MM.1S (cell line): ENCODE measurements around the gene ATP13A1.

Experiments used
- DNase-seq: peaks from one replicate; pipeline ENCODE4 v3.0.0-alpha.2; 2015
- H2AFZ ChIP-seq: fragments of 300-600 bp; sonication (generic); 2 replicates; pipeline ENCODE4 v1.6.0; 2016; ENCODE audit warnings: antibody characterized with exemption, low read length
- H3F3A ChIP-seq: fragments of 300-600 bp; sonication (generic); 2 replicates; pipeline ENCODE4 v1.6.1; 2016; ENCODE audit warnings: mild to moderate bottlenecking, antibody characterized with exemption, low read length, moderate library complexity, mixed read lengths; ENCODE audit not compliant: insufficient read depth
- H3K27ac ChIP-seq: fragments of 300-600 bp; sonication (generic); 2 replicates; pipeline ENCODE4 v1.5.1; 2016; ENCODE audit warnings: mild to moderate bottlenecking, low read length
- H3K27me3 ChIP-seq: fragments of 300-600 bp; sonication (generic); replicated peaks from 2 replicates; pipeline ENCODE4 v1.6.0; 2016; ENCODE audit warnings: low read length; ENCODE audit not compliant: insufficient read depth
- H3K36me3 ChIP-seq: fragments of 300-600 bp; sonication (generic); replicated peaks from 2 replicates; pipeline ENCODE4 v1.6.1; 2016; ENCODE audit warnings: mild to moderate bottlenecking, low read length, mixed read lengths; ENCODE audit not compliant: insufficient read depth
- H3K4me1 ChIP-seq: fragments of 300-600 bp; sonication (generic); 2 replicates; pipeline ENCODE4 v1.6.1; 2016; ENCODE audit warnings: low read length, mixed read lengths
- H3K4me2 ChIP-seq: fragments of 300-600 bp; sonication (generic); 2 replicates; pipeline ENCODE4 v1.6.0; 2016; ENCODE audit warnings: low read depth, low read length
- H3K4me3 ChIP-seq: fragments of 300-600 bp; sonication (generic); 2 replicates; pipeline ENCODE4 v1.5.1; 2016; ENCODE audit warnings: low read length, mixed read lengths
- H3K79me2 ChIP-seq: fragments of 300-600 bp; sonication (generic); 2 replicates; pipeline ENCODE4 v1.6.1; 2016; ENCODE audit warnings: mixed run types, low read length, mixed read lengths
- H3K9ac ChIP-seq: fragments of 300-600 bp; sonication (generic); 2 replicates; pipeline ENCODE4 v1.6.1; 2016; ENCODE audit warnings: low read length, mixed read lengths
- H3K9me2 ChIP-seq: fragments of 300-600 bp; sonication (generic); replicated peaks from 2 replicates; pipeline ENCODE4 v1.6.1; 2016; ENCODE audit warnings: mild to moderate bottlenecking, low read length, mixed read lengths; ENCODE audit not compliant: insufficient read depth
- H3K9me3 ChIP-seq: fragments of 300-600 bp; sonication (generic); replicated peaks from 2 replicates; pipeline ENCODE4 v1.6.1; 2016; ENCODE audit warnings: mild to moderate bottlenecking, low read length, mixed read lengths; ENCODE audit not compliant: insufficient read depth
- H4K20me1 ChIP-seq: fragments of 300-600 bp; sonication (generic); 2 replicates; pipeline ENCODE4 v1.6.1; 2016; ENCODE audit warnings: mild to moderate bottlenecking, low read length, moderate library complexity, mixed read lengths; ENCODE audit not compliant: insufficient read depth
- CTCF ChIP-seq: fragments of 300-600 bp; sonication (generic); IDR thresholded peaks from 2 replicates; pipeline ENCODE4 v1.5.1; 2016; ENCODE audit warnings: antibody characterized with exemption, low read length, mixed read lengths
- EZH2 ChIP-seq: fragments of 300-600 bp; sonication (generic); optimal IDR thresholded peaks from 2 replicates; pipeline ENCODE3; 2017; ENCODE audit warnings: low read depth, mild to moderate bottlenecking, antibody characterized with exemption, low read length, mixed read lengths
- EZH2phosphoT487 ChIP-seq: fragments of 300-600 bp; sonication (generic); IDR thresholded peaks from 2 replicates; pipeline ENCODE4 v1.6.1; 2018; ENCODE audit warnings: antibody characterized with exemption, low read length

The ATP13A1 gene

GRCh38 chr19:19650331-19650730 is 13.1 kb downstream of the ATP13A1 start:
- H3K79me2 ChIP-seq: no peaks in the 10 kb centered on the region
- TF ChIP-seq EZH2 (no peak), EZH2phosphoT487 (no peak), CTCF (no peak)
- DNase-seq: no peak
- H2AFZ ChIP-seq: no peak overlapping the region
- no peaks in the 10 kb centered on the region for H4K20me1 ChIP-seq
- H3K9me3 ChIP-seq: no peaks in the 10 kb centered on the region
- H3K9ac ChIP-seq: no peak overlapping the region
- H3K27me3 ChIP-seq: no peaks in the 10 kb centered on the region
- no peaks in the 10 kb centered on the region; the same call in 1 of the 2 replicates for H3K36me3 ChIP-seq
- no peaks in the 10 kb centered on the region for H3F3A ChIP-seq
- no peak overlapping the region for H3K4me3 ChIP-seq
- H3K4me2 ChIP-seq: no peak overlapping the region
- H3K4me1 ChIP-seq: no peaks in the 10 kb centered on the region
- H3K27ac ChIP-seq: no peak overlapping the region
- H3K9me2 ChIP-seq: no peaks in the 10 kb centered on the region

- H3K36me3 ChIP-seq: no peaks in the 10 kb centered on the region; the same call in 1 of the 2 replicates
- H4K20me1 ChIP-seq: no peaks in the 10 kb centered on the region
- TF ChIP-seq EZH2 (no peak), CTCF (no peak), EZH2phosphoT487 (no peak)
Measured at GRCh38 chr19:19649580-19649995, 13.9 kb downstream of the ATP13A1 start.

GRCh38 chr19:19649155-19649554 is 14.3 kb downstream of the ATP13A1 start:
- DNase-seq: no peak
- Histone ChIP-seq H3K27me3 (no peaks in the 10 kb centered on the region), H3K27ac (no peak overlapping the region), H3K9me3 (no peaks in the 10 kb centered on the region), H3K4me3 (no peak overlapping the region), H3K9ac (no peak overlapping the region), H3K79me2 (no peaks in the 10 kb centered on the region), H3K4me2 (no peak overlapping the region), H3F3A (peaks cover 5% of the 10 kb centered on the region), H3K36me3 (no peaks in the 10 kb centered on the region; the same call in 1 of the 2 replicates), H3K9me2 (no peaks in the 10 kb centered on the region), H2AFZ (no peak overlapping the region), H3K4me1 (no peaks in the 10 kb centered on the region), H4K20me1 (no peaks in the 10 kb centered on the region)
- TF ChIP-seq EZH2: no peak
- no peak for TF ChIP-seq CTCF
- no peak for TF ChIP-seq EZH2phosphoT487

More at GRCh38 chr19:19649580-19649995, 13.9 kb downstream of the ATP13A1 start:
- no peak overlapping the region for H3K4me3 ChIP-seq
- H2AFZ ChIP-seq: no peak overlapping the region
- no peaks in the 10 kb centered on the region for H3K9me3 ChIP-seq
- H3K27ac ChIP-seq: no peak overlapping the region
- peaks cover 3% of the 10 kb centered on the region; the same call in 1 of the 2 replicates for H3F3A ChIP-seq
- no peak overlapping the region for H3K9ac ChIP-seq
- no peaks in the 10 kb centered on the region for H3K79me2 ChIP-seq
- no peaks in the 10 kb centered on the region for H3K27me3 ChIP-seq
- no peak for DNase-seq
- H3K4me1 ChIP-seq: no peaks in the 10 kb centered on the region
- no peak overlapping the region for H3K4me2 ChIP-seq
- H3K9me2 ChIP-seq: no peaks in the 10 kb centered on the region
